HG03469 (cell line): ENCODE measurements around the gene ALG13.
"Not testable (repeated sequence)": the region's sequence is repeated elsewhere in the genome, so short reads cannot be mapped to it uniquely, and the experiment has no call there.

ENCODE experiments used
- ATAC-seq: cut with Tn5 transposase; IDR thresholded peaks from one replicate; pipeline ENCODE4 v1.9.1; 2021; ENCODE audit warnings: mild to moderate bottlenecking, moderate library complexity, moderate number of reproducible peaks; ENCODE audit not compliant: unreplicated experiment

ALG13 gene

GRCh38 chrX:111680988-111681779, at the start of gene ALG13:
Gene ALG13 (plus strand): TSS chrX:111681170. CDS start chrX:111681219, 49 bp downstream.
- ATAC-seq = peak; percentile 98

GRCh38 chrX:111634823-111635729, 45.9 kb upstream of the ALG13 start:
- ATAC-seq = no peak

- ATAC-seq = no peak
Observed at GRCh38 chrX:111641969-111642368, 39.0 kb upstream of the ALG13 start.

DNA sequence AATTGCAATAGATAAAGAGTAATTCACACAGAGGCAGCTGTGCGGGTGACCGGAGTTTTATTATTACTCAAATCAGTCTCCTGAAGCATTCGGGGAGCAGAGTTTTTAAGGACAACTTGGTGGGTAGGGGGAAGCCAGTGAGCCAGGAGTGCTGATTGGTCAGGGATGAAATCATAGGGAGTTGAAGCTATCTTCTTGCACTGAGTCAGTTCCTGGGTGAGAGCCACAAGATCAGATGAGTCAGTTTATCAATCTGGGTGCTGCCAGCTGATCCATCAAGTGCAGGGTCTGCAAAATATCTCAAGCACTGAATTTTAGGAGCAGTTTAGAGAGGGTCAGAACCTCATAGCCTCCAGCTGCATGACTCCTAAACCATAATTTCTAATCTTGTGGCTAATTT, 35.8 kb upstream of the ALG13 start:
- not testable (repeated sequence) for ATAC-seq

DNA sequence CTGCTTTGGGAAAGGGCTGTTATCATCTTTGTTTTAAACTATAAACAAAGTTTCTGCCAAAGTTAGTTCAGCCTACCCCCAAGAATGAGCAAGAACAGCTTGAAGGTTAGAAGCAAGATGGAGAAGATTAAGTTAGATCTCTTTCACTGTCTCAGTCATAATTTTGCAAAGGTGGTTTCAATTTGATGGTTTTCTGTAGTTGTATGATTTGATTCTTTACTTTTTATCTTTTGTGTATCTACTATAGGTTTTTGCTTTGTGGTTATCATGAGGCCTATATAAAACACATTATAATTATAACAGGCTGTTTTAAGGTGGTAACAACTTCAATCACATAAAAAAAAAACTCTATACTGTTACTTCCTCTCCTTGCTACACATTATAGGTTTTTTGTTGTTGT, 35.4 kb upstream of the ALG13 start:
- no peak for ATAC-seq

GRCh38 chrX:111646515-111646914, 34.5 kb upstream of the ALG13 start:
- ATAC-seq = no peak

- no peak for ATAC-seq
Observed at GRCh38 chrX:111648802-111649201, 32.2 kb upstream of the ALG13 start.

- ATAC-seq = no peak
Observed at GRCh38 chrX:111649638-111650037, 31.3 kb upstream of the ALG13 start.

GRCh38 chrX:111650845-111651244, 30.1 kb upstream of the ALG13 start:
- ATAC-seq = no peak

DNA sequence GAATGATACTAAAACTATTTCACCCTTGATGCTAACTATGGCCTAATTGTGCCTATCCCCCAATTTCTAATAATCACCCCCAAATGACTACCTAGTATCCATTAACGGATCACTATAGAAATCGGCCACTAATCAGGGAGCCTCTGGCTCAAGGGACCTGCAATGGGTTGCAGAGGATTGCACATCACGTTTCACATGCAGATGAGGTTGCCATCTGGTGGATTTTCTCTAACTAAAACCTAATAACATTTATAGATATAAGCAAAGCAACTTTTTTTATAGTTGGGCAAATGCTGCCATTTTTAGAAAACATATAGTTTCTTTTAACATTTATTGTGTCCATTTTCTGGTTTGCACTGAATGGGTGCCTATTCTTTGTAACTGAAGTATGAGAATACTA, 28.3 kb upstream of the ALG13 start:
- ATAC-seq = no peak

DNA sequence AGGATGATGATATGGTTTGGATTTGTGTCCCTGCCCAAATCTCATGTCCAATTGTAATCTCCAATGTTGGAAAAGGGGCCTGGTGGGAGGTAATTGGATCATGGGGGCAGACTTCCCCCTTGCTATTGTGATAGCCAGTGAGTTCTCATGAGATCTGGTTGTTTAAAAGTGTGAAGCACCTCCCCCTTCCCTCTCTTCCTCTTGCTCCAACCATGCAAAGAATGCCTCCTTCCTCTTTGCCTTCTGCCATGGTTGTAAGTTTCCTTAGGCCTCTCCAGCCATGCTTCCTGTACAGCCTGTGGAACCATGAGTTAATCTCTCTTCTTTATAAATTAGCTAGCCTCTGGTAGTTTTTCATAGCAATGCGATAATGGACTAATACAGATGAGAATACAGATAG, 19.7 kb upstream of the ALG13 start:
- ATAC-seq = no peak

- ATAC-seq = no peak
Observed at GRCh38 chrX:111662292-111662691, 18.7 kb upstream of the ALG13 start.

DNA sequence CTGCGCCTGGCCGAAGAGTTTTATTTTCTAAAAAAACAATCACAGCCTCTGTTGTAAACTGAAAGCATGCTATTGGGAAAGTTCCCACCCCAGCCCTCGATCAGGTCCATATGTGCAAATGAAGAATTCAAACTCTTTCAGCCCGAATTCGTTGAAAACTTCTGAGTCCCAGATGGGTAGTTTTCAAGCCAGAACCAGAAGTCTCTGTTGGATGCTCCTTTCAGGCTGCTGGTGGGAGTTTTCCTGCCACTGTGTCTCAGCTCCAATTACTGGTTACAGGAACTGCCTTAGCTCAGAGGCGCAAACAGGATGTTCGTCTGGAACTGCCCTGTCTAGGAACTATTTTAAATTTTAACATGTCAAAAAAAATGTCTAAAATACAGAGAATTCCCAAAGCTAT, 9.3 kb upstream of the ALG13 start:
- no peak for ATAC-seq

DNA sequence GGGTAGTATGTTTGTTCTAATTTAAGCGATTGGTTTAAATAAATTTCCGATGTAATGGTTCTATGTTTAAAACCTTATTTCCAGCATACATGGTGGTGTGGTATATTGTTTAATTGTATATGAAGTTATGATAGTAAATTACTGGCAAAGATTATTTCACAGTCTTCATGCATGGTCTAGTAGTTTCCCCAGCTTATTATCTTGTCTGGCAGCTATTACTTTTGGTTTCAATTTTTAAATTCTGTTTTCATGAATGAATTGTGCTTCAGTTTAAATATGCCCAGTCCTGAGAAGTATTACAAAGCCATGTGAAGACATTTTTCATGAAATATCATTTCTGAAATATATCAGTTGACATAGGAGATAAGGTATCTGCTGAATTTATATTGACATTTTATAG, 6.3 kb downstream of the ALG13 start:
- no peak for ATAC-seq

- no peak for ATAC-seq
Observed at GRCh38 chrX:111695297-111695880, 14.4 kb downstream of the ALG13 start.

DNA sequence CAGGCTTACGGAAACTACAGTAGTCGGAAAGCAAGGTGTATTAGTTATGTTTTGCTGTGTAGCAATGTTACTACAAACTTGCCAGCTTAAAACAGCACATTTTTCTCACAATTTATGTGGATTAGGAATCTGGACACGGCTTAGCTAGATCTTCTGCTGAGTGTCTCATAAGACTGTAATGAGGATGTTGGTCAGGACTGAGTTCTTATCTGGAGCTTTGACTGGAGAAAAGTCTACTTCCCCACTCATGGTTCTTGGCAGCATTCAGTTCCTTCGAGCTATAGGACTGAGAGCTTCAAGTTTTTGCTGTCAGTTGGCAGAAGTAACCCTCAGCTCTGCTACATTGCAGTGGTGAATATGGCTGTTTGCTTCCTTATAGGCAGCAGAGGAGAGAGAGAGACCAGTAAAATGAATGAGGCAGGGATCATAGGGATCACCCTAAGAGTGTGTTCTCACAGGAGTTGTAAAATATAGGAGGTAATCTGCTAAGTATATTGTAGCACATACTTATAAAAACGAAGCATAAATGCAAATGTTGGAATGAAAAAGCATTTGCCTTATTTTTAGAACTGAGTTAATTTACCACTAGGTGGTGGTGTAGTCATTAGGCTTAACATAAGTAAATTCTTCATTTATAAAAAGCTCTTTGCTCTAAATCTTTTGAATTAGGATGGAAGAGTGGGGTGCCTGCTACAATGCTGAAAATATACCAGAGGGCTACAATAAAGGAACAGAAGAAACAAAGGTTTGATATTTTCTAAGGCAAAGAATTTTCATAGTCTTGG, 38.6 kb downstream of the ALG13 start:
- ATAC-seq = no peak

- no peak for ATAC-seq
Observed at GRCh38 chrX:111728096-111728495, 47.1 kb downstream of the ALG13 start.

- no peak for ATAC-seq
Observed at GRCh38 chrX:111731351-111731750, 50.4 kb downstream of the ALG13 start.

DNA sequence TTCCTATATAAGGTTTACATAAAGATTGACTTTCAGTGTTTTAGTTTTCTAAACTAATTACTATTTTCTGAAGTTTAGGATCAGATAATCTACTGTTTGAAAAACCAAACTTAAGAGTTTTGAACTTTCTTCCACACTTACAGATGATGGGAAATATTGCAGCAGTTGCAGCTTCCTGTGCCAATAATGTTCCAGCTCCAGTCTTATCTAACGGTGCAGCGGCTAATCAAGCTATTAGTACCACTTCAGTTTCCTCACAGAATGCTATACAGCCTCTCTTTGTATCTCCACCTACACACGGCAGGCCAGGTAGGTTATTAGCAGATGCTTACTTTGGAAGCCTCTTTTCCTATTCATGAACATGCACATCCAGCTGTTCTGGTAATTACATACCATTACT, 55.6 kb downstream of the ALG13 start:
- ATAC-seq = no peak

GRCh38 chrX:111742018-111742417, 61.0 kb downstream of the ALG13 start:
- ATAC-seq = no peak

DNA sequence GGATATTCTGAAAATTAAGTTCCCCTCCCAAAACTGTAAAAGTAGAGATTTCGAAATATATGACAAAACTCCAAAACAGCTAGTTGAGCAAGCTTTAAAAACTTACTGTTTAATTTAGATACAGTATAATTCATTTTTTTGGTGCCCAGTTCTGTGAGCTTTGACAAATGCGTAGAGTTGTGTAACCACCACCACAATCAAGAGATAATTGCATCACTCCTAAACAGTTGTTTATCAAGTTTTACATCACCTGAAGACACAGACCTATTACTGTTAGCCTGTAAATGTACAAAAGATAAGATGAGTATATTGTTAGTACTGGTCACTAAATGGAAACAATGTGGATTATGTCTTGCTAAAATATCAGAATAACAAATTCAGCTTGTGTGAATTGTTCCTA, 62.3 kb downstream of the ALG13 start:
- ATAC-seq = no peak
